Transverse colon (tissue), 3 donors: ENCODE results near the gene SNTN.

Experiments
- POLR2A ChIP-seq: fragments of 450-650 bp; IDR thresholded peaks from one replicate; pipeline ENCODE4 v1.6.1; 2016; ENCODE audit warnings: antibody characterized with exemption, mild to moderate bottlenecking, moderate library complexity
- TF ChIP-seq, protein P1 (sequence below), 5 experiments: fragments of 200-600 bp in 3 of 5; fragments of 450-650 bp in 2 of 5; sonication (generic) in 3 of 5; IDR thresholded peaks; 1 replicate in 2 of 5; 2 replicates in 3 of 5; pipeline ENCODE4 v1.5.1; 2016 to 2017; ENCODE audit warnings: antibody characterized with exemption in 5 of 5, inconsistent platforms in 3 of 5, mild to moderate bottlenecking in 2 of 5, moderate library complexity in 1 of 5

DNA sequence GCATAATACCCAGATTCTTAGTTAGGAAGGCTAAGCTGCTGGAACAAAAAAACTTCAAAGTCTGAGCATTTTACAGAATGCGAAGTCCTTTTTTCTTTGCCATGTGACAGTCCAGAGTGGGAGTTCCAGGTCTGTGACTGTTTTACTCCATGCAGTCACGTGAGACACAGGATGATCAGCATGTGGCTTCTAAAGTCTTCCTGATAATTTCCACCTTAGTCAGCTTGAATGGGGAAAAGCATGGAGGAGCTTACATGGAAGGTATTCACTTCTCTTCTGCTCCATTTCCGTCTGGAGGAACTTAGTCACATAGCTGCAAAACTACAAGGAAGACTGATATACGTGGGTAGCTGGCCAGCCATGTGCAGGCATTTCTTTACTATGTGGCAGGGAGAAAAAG, 1.7 kb downstream of the SNTN start:
- TF ChIP-seq, protein P1, sequence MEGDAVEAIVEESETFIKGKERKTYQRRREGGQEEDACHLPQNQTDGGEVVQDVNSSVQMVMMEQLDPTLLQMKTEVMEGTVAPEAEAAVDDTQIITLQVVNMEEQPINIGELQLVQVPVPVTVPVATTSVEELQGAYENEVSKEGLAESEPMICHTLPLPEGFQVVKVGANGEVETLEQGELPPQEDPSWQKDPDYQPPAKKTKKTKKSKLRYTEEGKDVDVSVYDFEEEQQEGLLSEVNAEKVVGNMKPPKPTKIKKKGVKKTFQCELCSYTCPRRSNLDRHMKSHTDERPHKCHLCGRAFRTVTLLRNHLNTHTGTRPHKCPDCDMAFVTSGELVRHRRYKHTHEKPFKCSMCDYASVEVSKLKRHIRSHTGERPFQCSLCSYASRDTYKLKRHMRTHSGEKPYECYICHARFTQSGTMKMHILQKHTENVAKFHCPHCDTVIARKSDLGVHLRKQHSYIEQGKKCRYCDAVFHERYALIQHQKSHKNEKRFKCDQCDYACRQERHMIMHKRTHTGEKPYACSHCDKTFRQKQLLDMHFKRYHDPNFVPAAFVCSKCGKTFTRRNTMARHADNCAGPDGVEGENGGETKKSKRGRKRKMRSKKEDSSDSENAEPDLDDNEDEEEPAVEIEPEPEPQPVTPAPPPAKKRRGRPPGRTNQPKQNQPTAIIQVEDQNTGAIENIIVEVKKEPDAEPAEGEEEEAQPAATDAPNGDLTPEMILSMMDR (IDR thresholded peaks at IDR 0.05) = no peak
- TF ChIP-seq POLR2A = no peak
